ENCODE measurements around the gene CHRM5. TPM values are rescaled to one million over a fixed set of nuclear protein-coding genes. Genes with fewer than 3 reads are reported as not detected.
"Not testable (repeated sequence)": the region's sequence is repeated elsewhere in the genome, so short reads cannot be mapped to it uniquely, and the experiment has no call there.

CHRM5 gene
- total RNA-seq, 1 donor from 2014 or later, result not detected

- H3K4me3 Mint-ChIP-seq, result no peak overlapping the region
- intact Hi-C loops (cut with micrococcal nuclease), result no loop called here
Observed at GRCh38 chr15:34001536-34001935, 33.2 kb downstream of the CHRM5 start.

GRCh38 chr15:34006381-34006780 lies 38.1 kb downstream of the CHRM5 start:
- no peak overlapping the region for H3K4me3 Mint-ChIP-seq
- DNase-seq (ENCODE audit: low spot score), result no peak
- no peaks in the 10 kb centered on the region for H3K9me3 Mint-ChIP-seq
- no peak overlapping the region for H3K27ac Mint-ChIP-seq
- H3K4me1 Mint-ChIP-seq (ENCODE audit: low read depth), result no peaks in the 10 kb centered on the region
- no peaks in the 10 kb centered on the region for H3K36me3 Mint-ChIP-seq (ENCODE audit: low read depth)
- peaks cover 3% of the 10 kb centered on the region for H3K27me3 Mint-ChIP-seq (ENCODE audit: insufficient read depth)
- intact Hi-C loops (cut with micrococcal nuclease), result no loop called here

More at GRCh38 chr15:34001536-34001935, 33.2 kb downstream of the CHRM5 start:
- DNase-seq (ENCODE audit: low spot score), result no peak
- Mint-ChIP-seq H3K36me3 (ENCODE audit: low read depth) (no peaks in the 10 kb centered on the region), H3K4me1 (ENCODE audit: low read depth) (no peaks in the 10 kb centered on the region), H3K27me3 (ENCODE audit: insufficient read depth) (no peaks in the 10 kb centered on the region), H3K27ac (no peak overlapping the region), H3K9me3 (no peaks in the 10 kb centered on the region)

- H3K36me3 Mint-ChIP-seq (ENCODE audit: low read depth), result no peaks in the 10 kb centered on the region
- no peak overlapping the region for H3K27ac Mint-ChIP-seq
- DNase-seq (ENCODE audit: low spot score), result no peak
- no peaks in the 10 kb centered on the region for H3K4me1 Mint-ChIP-seq (ENCODE audit: low read depth)
- H3K27me3 Mint-ChIP-seq (ENCODE audit: insufficient read depth), result peaks cover 4% of the 10 kb centered on the region
- no peak overlapping the region for H3K4me3 Mint-ChIP-seq
- H3K9me3 Mint-ChIP-seq, result no peaks in the 10 kb centered on the region
- intact Hi-C loops (cut with micrococcal nuclease), result no loop called here
Observed at GRCh38 chr15:34009656-34010055, 41.4 kb downstream of the CHRM5 start.

DNA sequence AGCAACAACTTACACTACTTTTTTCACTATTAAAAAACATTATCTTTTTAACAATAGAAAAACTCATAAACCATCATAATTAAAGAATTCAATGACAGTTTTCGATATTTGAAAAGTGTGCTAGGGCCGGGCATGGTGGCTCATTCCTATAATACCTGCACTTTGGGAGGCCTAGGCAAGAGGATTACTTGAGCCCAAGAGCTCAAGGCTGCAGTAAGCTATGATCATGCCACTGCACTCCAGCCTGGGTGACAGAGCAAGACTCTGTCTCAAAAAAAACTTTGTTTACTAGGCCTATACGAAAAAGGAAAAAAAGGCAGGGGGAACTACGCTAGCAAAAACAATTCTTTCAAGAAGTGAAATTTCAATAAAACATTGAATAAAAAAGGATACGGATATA lies 42.6 kb downstream of the CHRM5 start:
- H3K27me3 Mint-ChIP-seq (ENCODE audit: insufficient read depth), result peaks cover 5% of the 10 kb centered on the region
- H3K36me3 Mint-ChIP-seq (ENCODE audit: low read depth), result no peaks in the 10 kb centered on the region
- intact Hi-C loops (cut with micrococcal nuclease), result no loop called here
- H3K4me3 Mint-ChIP-seq, result no peak overlapping the region
- no peak overlapping the region for H3K27ac Mint-ChIP-seq
- no peak for DNase-seq (ENCODE audit: low spot score)
- H3K4me1 Mint-ChIP-seq (ENCODE audit: low read depth), result peaks cover 5% of the 10 kb centered on the region
- no peaks in the 10 kb centered on the region for H3K9me3 Mint-ChIP-seq

DNA sequence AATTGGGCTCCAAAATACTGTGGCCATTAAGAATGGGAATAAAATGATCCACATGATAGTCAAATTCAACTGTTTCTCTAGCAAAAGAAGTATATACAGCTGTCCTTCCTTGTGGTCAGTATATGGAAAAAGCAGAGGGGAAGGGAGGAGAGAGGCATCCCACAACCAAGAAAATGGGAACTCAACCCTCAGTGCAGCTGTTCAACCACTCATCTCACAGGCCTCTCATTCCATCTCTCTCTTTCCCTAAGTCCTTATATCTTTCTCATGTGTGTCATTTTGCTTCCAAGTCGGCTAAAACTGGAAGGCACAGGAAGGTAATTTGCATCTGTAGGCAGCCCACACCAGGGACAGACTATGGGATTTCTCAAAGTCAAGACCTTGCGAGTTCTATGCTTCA lies 43.2 kb downstream of the CHRM5 start:
- H3K27me3 Mint-ChIP-seq (ENCODE audit: insufficient read depth), result peaks cover 5% of the 10 kb centered on the region
- no peaks in the 10 kb centered on the region for H3K36me3 Mint-ChIP-seq (ENCODE audit: low read depth)

DNA sequence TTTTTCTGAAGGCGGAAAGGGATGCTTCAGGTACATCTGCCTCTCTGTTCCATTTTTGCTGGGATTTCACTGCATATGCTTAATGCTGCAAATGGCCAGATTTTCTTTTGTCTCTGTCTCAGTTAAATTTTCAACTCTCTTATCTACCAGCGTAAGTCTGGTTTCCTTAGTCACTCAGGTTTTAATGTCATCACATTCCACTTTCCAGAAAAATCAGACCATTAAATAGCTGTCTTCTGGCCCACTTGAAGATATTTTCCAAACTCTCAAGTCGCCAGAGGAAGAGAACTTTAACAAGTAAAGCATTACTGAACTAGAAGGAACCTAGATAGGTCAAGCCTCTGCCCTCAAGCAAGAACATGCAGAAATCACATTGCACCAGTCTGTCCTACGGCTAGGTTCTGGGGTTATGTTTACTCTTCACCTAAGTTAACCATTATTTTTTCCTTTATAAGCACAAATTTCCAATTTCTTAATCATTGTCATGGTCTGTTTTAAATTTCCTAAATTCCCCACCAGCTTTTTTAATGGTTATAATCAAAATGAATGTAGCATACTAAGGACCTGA lies 44.2 kb downstream of the CHRM5 start:
- no peak overlapping the region for H3K4me3 Mint-ChIP-seq
- no peaks in the 10 kb centered on the region for H3K9me3 Mint-ChIP-seq
- peaks cover 10% of the 10 kb centered on the region for H3K4me1 Mint-ChIP-seq (ENCODE audit: low read depth)
- intact Hi-C loops (cut with micrococcal nuclease), result no loop called here
- H3K27ac Mint-ChIP-seq, result no peak overlapping the region
- no peaks in the 10 kb centered on the region for H3K36me3 Mint-ChIP-seq (ENCODE audit: low read depth)
- H3K27me3 Mint-ChIP-seq (ENCODE audit: insufficient read depth), result peaks cover 5% of the 10 kb centered on the region
- DNase-seq (ENCODE audit: low spot score), result no peak

More for the DNA sequence above, 43.2 kb downstream of the CHRM5 start:
- no peak for DNase-seq (ENCODE audit: low spot score)
- Mint-ChIP-seq H3K27ac (no peak overlapping the region), H3K4me3 (no peak overlapping the region), H3K4me1 (ENCODE audit: low read depth) (peaks cover 10% of the 10 kb centered on the region), H3K9me3 (no peaks in the 10 kb centered on the region)
- intact Hi-C loops (cut with micrococcal nuclease), result no loop called here

DNA sequence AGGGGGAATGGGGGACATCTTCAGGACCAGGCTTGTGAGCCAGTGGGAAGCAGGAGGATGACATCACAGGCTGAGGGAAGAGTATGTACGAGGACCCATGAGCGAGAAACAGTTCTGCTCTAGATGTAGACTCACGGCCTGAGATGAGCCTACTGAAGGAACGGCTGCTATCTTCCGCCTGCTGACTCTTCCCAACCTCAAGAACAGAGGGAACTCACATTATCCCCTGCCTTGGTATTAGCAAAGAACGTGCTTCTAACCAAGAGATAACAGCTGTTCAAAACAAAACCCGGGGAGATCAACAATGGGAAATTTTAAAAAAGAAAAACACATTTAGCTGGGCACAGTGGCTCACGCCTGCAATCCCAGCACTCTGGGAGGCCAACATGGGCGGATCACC lies 45.4 kb downstream of the CHRM5 start:
- intact Hi-C loops (cut with micrococcal nuclease), result no loop called here
- Mint-ChIP-seq H3K9me3 (no peaks in the 10 kb centered on the region), H3K27me3 (ENCODE audit: insufficient read depth) (peaks cover 5% of the 10 kb centered on the region), H3K36me3 (ENCODE audit: low read depth) (peaks cover 4% of the 10 kb centered on the region), H3K4me1 (ENCODE audit: low read depth) (peaks cover 21% of the 10 kb centered on the region), H3K4me3 (no peak overlapping the region), H3K27ac (no peak overlapping the region)
- no peak for DNase-seq (ENCODE audit: low spot score)

DNA sequence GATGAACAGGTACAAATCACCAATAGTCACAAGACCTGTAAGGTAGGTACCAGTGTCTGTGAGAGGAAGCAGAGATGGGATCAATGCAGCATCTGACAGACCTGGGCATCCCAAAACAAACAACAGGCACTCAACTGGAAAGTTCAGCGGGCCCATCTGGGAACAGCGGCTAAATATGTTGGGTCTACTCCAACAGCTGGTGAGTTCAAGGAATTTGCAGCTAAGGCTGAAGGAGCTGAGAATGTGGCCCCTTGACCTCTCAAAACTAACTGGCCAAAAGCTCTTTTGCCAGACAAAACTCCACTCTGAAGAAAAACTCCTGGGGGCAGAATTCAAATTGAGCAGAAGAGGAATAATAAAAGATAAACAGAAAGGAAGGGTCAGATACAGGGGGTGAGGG lies 46.3 kb downstream of the CHRM5 start:
- DNase-seq (ENCODE audit: low spot score), result no peak
- Mint-ChIP-seq H3K27me3 (ENCODE audit: insufficient read depth) (peaks cover 2% of the 10 kb centered on the region), H3K9me3 (no peaks in the 10 kb centered on the region), H3K4me1 (ENCODE audit: low read depth) (peaks cover 22% of the 10 kb centered on the region), H3K27ac (no peak overlapping the region), H3K36me3 (ENCODE audit: low read depth) (peaks cover 4% of the 10 kb centered on the region), H3K4me3 (no peak overlapping the region)
- intact Hi-C loops (cut with micrococcal nuclease), result no loop called here

DNA sequence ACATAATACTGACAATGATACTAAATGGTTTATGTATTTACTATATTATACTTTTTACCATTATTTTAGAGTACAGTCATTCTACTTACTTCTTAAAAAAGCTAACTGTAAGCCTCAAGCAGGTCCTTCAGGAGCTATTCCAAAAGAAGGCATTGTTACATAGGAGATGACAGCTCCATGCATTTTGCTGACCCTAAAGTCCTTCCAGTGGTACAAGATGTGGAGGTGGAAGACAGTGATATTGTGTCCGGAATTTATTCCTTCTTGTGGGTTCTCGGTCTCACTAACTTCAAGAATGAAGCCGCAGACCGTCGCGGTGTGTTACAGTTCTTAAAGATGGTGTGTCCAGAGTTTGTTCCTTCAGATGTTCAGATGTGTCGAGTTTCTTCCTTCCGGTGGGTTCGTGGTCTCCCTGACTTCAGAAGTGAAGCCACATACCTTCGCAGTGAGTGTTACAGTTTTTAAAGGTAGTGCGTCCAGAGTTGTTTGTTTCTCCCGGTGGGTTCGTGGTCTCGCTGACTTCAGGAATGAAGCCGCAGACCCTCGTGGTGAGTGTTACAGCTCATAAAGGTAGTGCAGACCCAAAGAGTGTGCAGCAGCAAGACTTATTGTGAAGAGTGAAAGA lies 49.8 kb downstream of the CHRM5 start:
- peaks cover 6% of the 10 kb centered on the region for H3K36me3 Mint-ChIP-seq (ENCODE audit: low read depth)
- peaks cover 5% of the 10 kb centered on the region for H3K9me3 Mint-ChIP-seq
- H3K4me1 Mint-ChIP-seq (ENCODE audit: low read depth), result peaks cover 22% of the 10 kb centered on the region
- intact Hi-C loops (cut with micrococcal nuclease), result loop anchor here (2.0 kb wide), 1 partner anchor 21 kb away; the partner anchor contains the start of gene AVEN
- peak overlapping the region; percentile 14 for H3K27ac Mint-ChIP-seq
- peak; percentile 46 for DNase-seq (ENCODE audit: low spot score)
- H3K27me3 Mint-ChIP-seq (ENCODE audit: insufficient read depth), result peaks cover 2% of the 10 kb centered on the region
- H3K4me3 Mint-ChIP-seq, result peak overlapping the region; percentile 44

DNA sequence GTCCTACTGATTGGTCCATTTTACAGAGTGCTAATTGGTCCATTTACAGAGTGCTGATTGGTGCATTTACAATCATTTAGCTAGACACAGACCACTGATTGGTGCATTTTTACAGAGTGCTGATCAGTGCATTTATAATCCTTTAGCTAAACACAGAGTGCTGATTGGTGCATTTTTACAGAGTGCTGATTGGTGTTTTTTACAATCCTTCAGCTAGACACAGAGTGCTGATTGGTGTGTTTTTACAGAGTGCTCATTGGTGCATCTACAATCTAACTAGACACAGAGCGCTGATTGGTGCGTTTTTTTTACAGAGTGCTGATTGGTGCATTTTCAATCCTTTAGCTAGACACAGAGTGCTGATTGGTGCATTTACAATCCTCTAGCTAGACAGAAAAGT lies 50.4 kb downstream of the CHRM5 start:
- Mint-ChIP-seq H3K4me3 (peak overlapping the region; percentile 44), H3K4me1 (ENCODE audit: low read depth) (peaks cover 22% of the 10 kb centered on the region)
- not testable (repeated sequence) for H3K27me3 Mint-ChIP-seq (ENCODE audit: insufficient read depth); H3K27ac Mint-ChIP-seq; H3K9me3 Mint-ChIP-seq; DNase-seq (ENCODE audit: low spot score); H3K36me3 Mint-ChIP-seq (ENCODE audit: low read depth)
- intact Hi-C loops (cut with micrococcal nuclease), result loop anchor here (2.0 kb wide), 1 partner anchor 20 kb away; the partner anchor contains the start of gene AVEN

DNA sequence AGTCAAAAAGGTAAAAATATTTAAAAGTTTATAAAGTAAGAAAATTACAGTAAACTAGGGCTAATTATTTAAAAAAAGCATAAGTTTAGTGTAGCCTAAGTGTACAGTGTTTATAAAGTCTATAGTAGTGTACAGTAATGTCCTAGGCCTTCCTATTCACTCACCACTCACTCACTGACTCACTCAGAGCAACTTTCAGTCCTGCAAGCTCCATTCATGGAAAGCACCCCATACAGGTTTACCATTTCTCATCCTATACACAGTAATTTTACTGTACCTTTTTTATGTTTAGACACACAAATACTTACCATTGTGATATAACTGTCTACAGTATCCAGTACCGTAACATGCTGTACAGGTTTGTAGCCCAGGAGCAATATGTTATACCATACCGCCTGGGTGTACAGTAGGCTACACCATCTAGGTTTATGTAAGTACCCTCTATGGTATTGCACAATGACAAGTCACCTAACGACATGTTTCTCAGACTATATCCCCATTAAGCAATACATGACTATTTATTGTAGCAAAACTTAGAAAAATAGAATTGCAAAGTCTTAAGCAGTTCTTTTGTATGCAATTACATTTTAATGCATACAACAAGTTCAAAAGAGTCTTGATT lies 51.2 kb downstream of the CHRM5 start:
- Mint-ChIP-seq H3K9me3 (peaks cover 5% of the 10 kb centered on the region), H3K27ac (no peak overlapping the region), H3K4me3 (no peak overlapping the region), H3K36me3 (ENCODE audit: low read depth) (peaks cover 8% of the 10 kb centered on the region), H3K4me1 (ENCODE audit: low read depth) (peaks cover 22% of the 10 kb centered on the region), H3K27me3 (ENCODE audit: insufficient read depth) (peaks cover 2% of the 10 kb centered on the region)
- no peak for DNase-seq (ENCODE audit: low spot score)
- intact Hi-C loops (cut with micrococcal nuclease), result loop anchor here (2.0 kb wide), 1 partner anchor 19 kb away; the partner anchor contains the start of gene AVEN

GRCh38 chr15:34023907-34024306 lies 55.6 kb downstream of the CHRM5 start:
- peaks cover 4% of the 10 kb centered on the region for H3K36me3 Mint-ChIP-seq (ENCODE audit: low read depth)
- DNase-seq (ENCODE audit: low spot score), result no peak
- peaks cover 14% of the 10 kb centered on the region for H3K9me3 Mint-ChIP-seq
- no peak overlapping the region for H3K27ac Mint-ChIP-seq
- H3K27me3 Mint-ChIP-seq (ENCODE audit: insufficient read depth), result no peaks in the 10 kb centered on the region
- H3K4me3 Mint-ChIP-seq, result no peak overlapping the region
- H3K4me1 Mint-ChIP-seq (ENCODE audit: low read depth), result no peaks in the 10 kb centered on the region
- intact Hi-C loops (cut with micrococcal nuclease), result no loop called here

- no peaks in the 10 kb centered on the region for H3K27me3 Mint-ChIP-seq (ENCODE audit: insufficient read depth)
- no peaks in the 10 kb centered on the region for H3K4me1 Mint-ChIP-seq (ENCODE audit: low read depth)
- peaks cover 14% of the 10 kb centered on the region for H3K9me3 Mint-ChIP-seq
- no peak overlapping the region for H3K27ac Mint-ChIP-seq
- no peak overlapping the region for H3K4me3 Mint-ChIP-seq
- intact Hi-C loops (cut with micrococcal nuclease), result no loop called here
- DNase-seq (ENCODE audit: low spot score), result no peak
- H3K36me3 Mint-ChIP-seq (ENCODE audit: low read depth), result peaks cover 4% of the 10 kb centered on the region
Observed at GRCh38 chr15:34025252-34025651, 57.0 kb downstream of the CHRM5 start.
